H1 (cell line): ENCODE measurements around the gene TACR2. TPM values are rescaled to one million over a fixed set of nuclear protein-coding genes. Genes with fewer than 3 reads are reported as not detected.

ENCODE experiments used
- CTCF ChIA-PET: fragments of 300-600 bp; sonication (Branson Sonifier 250); formaldehyde crosslinking; loops from one replicate; lab custom pipeline; 2021; ENCODE audit not compliant: partially characterized antibody; lab: Charles Lee
- POLR2A ChIA-PET: fragments of 300-600 bp; sonication (Branson Sonifier 250); formaldehyde crosslinking; loops from one replicate; lab custom pipeline; 2021; ENCODE audit warnings: inconsistent platforms; ENCODE audit not compliant: partially characterized antibody; lab: Charles Lee
- DNase-seq, 2 experiments: peaks; one replicate each; pipeline versions ENCODE4 v3.0.0 to v3.0.0-alpha.2; 2010 to 2022; ENCODE audit warnings: low spot score in 2 of 2, low read depth in 1 of 2, mixed read lengths in 1 of 2
- FAIRE-seq: peaks from 2 replicates; lab custom pipeline; 2011; peaks lifted over from hg19 to GRCh38; lab: Jason Lieb, UNC
- H2AFZ ChIP-seq: 2 replicates; pipeline ENCODE4 v1.8.1; 2012; ENCODE audit warnings: low read length, inconsistent platforms
- H2AK5ac ChIP-seq: 2 replicates; pipeline ENCODE4 v1.6.1; 2013; ENCODE audit warnings: low read depth, low read length
- H2BK120ac ChIP-seq: replicated peaks from 2 replicates; pipeline ENCODE3; 2013; ENCODE audit warnings: low read depth, low read length, inconsistent platforms
- H2BK12ac ChIP-seq: 2 replicates; pipeline ENCODE4 v1.6.1; 2013; ENCODE audit warnings: low read depth, low read length
- H2BK15ac ChIP-seq: 2 replicates; pipeline ENCODE4 v1.6.1; 2013; ENCODE audit warnings: low read length
- H2BK20ac ChIP-seq: 2 replicates; pipeline ENCODE4 v1.6.1; 2013; ENCODE audit warnings: low read length
- H2BK5ac ChIP-seq: 2 replicates; pipeline ENCODE4 v1.6.1; 2013; ENCODE audit warnings: low read depth, low read length
- H3K14ac ChIP-seq: 2 replicates; pipeline ENCODE4 v1.6.1; 2013; ENCODE audit warnings: inconsistent platforms; ENCODE audit not compliant: insufficient read length
- H3K18ac ChIP-seq: 2 replicates; pipeline ENCODE4 v1.6.1; 2013; ENCODE audit warnings: low read length; ENCODE audit errors: extremely low read depth
- H3K23ac ChIP-seq: 2 replicates; pipeline ENCODE4 v1.6.1; 2013; ENCODE audit warnings: inconsistent platforms; ENCODE audit not compliant: insufficient read length
- H3K23me2 ChIP-seq: 2 replicates; pipeline ENCODE4 v1.6.1; 2013; ENCODE audit warnings: low read depth, low read length
- H3K27ac ChIP-seq: 2 replicates; pipeline ENCODE4 v1.6.1; 2011; ENCODE audit warnings: low read depth, low read length, inconsistent platforms
- H3K27me3 ChIP-seq, 4 experiments: replicated peaks in 1 of 4; 1 replicate in 1 of 4; 2 replicates in 3 of 4; pipeline versions ENCODE4 v1.6.1 to v1.8.1; 2011 to 2013; ENCODE audit warnings: low read length in 3 of 4, mild to moderate bottlenecking in 3 of 4, inconsistent platforms in 2 of 4, mixed read lengths in 2 of 4, moderate library complexity in 1 of 4; ENCODE audit not compliant: control insufficient read depth in 3 of 4, insufficient read depth in 3 of 4; ENCODE audit errors: extremely low read depth in 1 of 4
- H3K36me3 ChIP-seq, 4 experiments: 2 replicates each; pipeline versions ENCODE4 v1.6.1 to v1.8.1; 2011 to 2013; ENCODE audit warnings: mild to moderate bottlenecking in 4 of 4, low read length in 3 of 4, moderate library complexity in 2 of 4, control low read depth in 1 of 4, inconsistent platforms in 1 of 4; ENCODE audit not compliant: insufficient read depth in 4 of 4, control insufficient read depth in 2 of 4
- H3K4ac ChIP-seq: replicated peaks from 2 replicates; pipeline ENCODE3; 2013; ENCODE audit warnings: low read length, low read depth, mixed read lengths, inconsistent platforms; ENCODE audit not compliant: insufficient read length
- H3K4me1 ChIP-seq, 4 experiments: replicated peaks in 1 of 4; 1 replicate in 1 of 4; 2 replicates in 3 of 4; pipeline versions ENCODE4 v1.6.1 to v1.8.1; 2011 to 2013; ENCODE audit warnings: low read length in 3 of 4, inconsistent platforms in 2 of 4, mixed read lengths in 1 of 4; ENCODE audit not compliant: insufficient read depth in 4 of 4, control insufficient read depth in 3 of 4
- H3K4me2 ChIP-seq, 2 experiments: 2 replicates each; pipeline versions ENCODE4 v1.6.1 to v1.8.1; 2011 to 2013; ENCODE audit warnings: low read depth in 2 of 2, low read length in 2 of 2, control low read depth in 1 of 2, inconsistent platforms in 1 of 2, mild to moderate bottlenecking in 1 of 2; ENCODE audit not compliant: insufficient read depth in 1 of 2
- H3K4me3 ChIP-seq, 4 experiments: fragments of 200-600, 300-600 bp in 1 of 4; sonication (generic), shearing (Covaris generic), sonication (Bioruptor Twin) in 1 of 4; 2 replicates each; pipeline versions ENCODE4 v1.5.1 to v1.8.1; 2011 to 2016; ENCODE audit warnings: low read length in 4 of 4, low read depth in 3 of 4, control low read depth in 2 of 4, inconsistent platforms in 2 of 4, mild to moderate bottlenecking in 2 of 4, mixed read lengths in 1 of 4, moderate library complexity in 1 of 4; ENCODE audit not compliant: insufficient read depth in 2 of 4; ENCODE audit errors: extremely low read depth in 1 of 4
- H3K56ac ChIP-seq: replicated peaks from 2 replicates; pipeline ENCODE3; 2013; ENCODE audit warnings: low read depth, mild to moderate bottlenecking, mixed read lengths, low read length, inconsistent platforms; ENCODE audit not compliant: insufficient read length
- H3K79me1 ChIP-seq: 2 replicates; pipeline ENCODE4 v1.6.1; 2013; ENCODE audit warnings: low read depth, low read length, control low read depth
- H3K79me2 ChIP-seq, 2 experiments: 2 replicates each; pipeline versions ENCODE4 v1.6.1 to v1.8.1; 2012 to 2013; ENCODE audit warnings: low read length in 2 of 2, mild to moderate bottlenecking in 2 of 2, inconsistent platforms in 1 of 2; ENCODE audit not compliant: insufficient read depth in 2 of 2, control insufficient read depth in 1 of 2
- H3K9ac ChIP-seq, 4 experiments: replicated peaks in 1 of 4; 1 replicate in 1 of 4; 2 replicates in 3 of 4; pipeline versions ENCODE4 v1.6.1 to v1.8.1; 2011 to 2013; ENCODE audit warnings: low read depth in 3 of 4, low read length in 3 of 4, control low read depth in 2 of 4, mild to moderate bottlenecking in 2 of 4, moderate library complexity in 2 of 4, inconsistent platforms in 1 of 4; ENCODE audit errors: extremely low read depth in 1 of 4
- H3K9me3 ChIP-seq, 2 experiments: 2 replicates each; pipeline versions ENCODE4 v1.6.1 to v1.8.1; 2012 to 2013; ENCODE audit warnings: mild to moderate bottlenecking in 2 of 2, moderate library complexity in 2 of 2, control low read depth in 1 of 2, inconsistent platforms in 1 of 2, low read depth in 1 of 2, low read length in 1 of 2, mixed read lengths in 1 of 2; ENCODE audit not compliant: insufficient read depth in 2 of 2
- H4K20me1 ChIP-seq, 2 experiments: replicated peaks in 1 of 2; 2 replicates each; pipeline versions ENCODE3 to v1.8.1; 2011 to 2013; ENCODE audit warnings: inconsistent platforms in 2 of 2, low read length in 2 of 2, mild to moderate bottlenecking in 1 of 2; ENCODE audit not compliant: insufficient read depth in 2 of 2, control insufficient read depth in 1 of 2
- H4K5ac ChIP-seq: 2 replicates; pipeline ENCODE4 v1.6.1; 2013; ENCODE audit warnings: low read length, low read depth, mixed read lengths, inconsistent platforms; ENCODE audit not compliant: insufficient read length
- H4K8ac ChIP-seq: 2 replicates; pipeline ENCODE4 v1.8.0; 2013; ENCODE audit warnings: mild to moderate bottlenecking, moderate library complexity, low read length, inconsistent platforms; ENCODE audit not compliant: insufficient read depth; ENCODE audit errors: extremely low read depth
- H4K91ac ChIP-seq: replicated peaks from 2 replicates; pipeline ENCODE3; 2013; ENCODE audit warnings: low read length, mixed read lengths, inconsistent platforms; ENCODE audit not compliant: insufficient read length
- BACH1 ChIP-seq: IDR thresholded peaks from 2 replicates; pipeline ENCODE4 v1.6.1; 2012; ENCODE audit warnings: low read length, improper control_type of control experiment
- FOSL1 ChIP-seq: IDR thresholded peaks from 2 replicates; pipeline ENCODE4 v1.6.1; 2011; ENCODE audit warnings: mild to moderate bottlenecking, low read depth, low read length, moderate library complexity; ENCODE audit not compliant: insufficient read depth
- JUN ChIP-seq: IDR thresholded peaks from 2 replicates; pipeline ENCODE4 v1.6.1; 2011; ENCODE audit warnings: low read depth, mild to moderate bottlenecking, improper control_type of control experiment, low read length
- JUND ChIP-seq: IDR thresholded peaks from 2 replicates; pipeline ENCODE4 v1.6.1; 2011; ENCODE audit warnings: mild to moderate bottlenecking, improper control_type of control experiment, low read length
- NANOG ChIP-seq: IDR thresholded peaks from 2 replicates; pipeline ENCODE4 v1.6.1; 2011; ENCODE audit warnings: low read length, low read depth, mild to moderate bottlenecking, inconsistent platforms; ENCODE audit not compliant: insufficient read depth, poor library complexity, severe bottlenecking
- POLR2A ChIP-seq, 2 experiments: IDR thresholded peaks; 1 replicate in 1 of 2; 2 replicates in 1 of 2; pipeline ENCODE4 v1.6.1; 2011; ENCODE audit warnings: low read depth in 2 of 2, low read length in 2 of 2, mild to moderate bottlenecking in 2 of 2; ENCODE audit errors: control extremely low read depth in 1 of 2
- POLR2AphosphoS5 ChIP-seq: IDR thresholded peaks from 2 replicates; pipeline ENCODE4 v1.6.1; 2011; ENCODE audit warnings: low read depth, low read length
- SIRT6 ChIP-seq: IDR thresholded peaks from one replicate; pipeline ENCODE4 v1.7.1; 2012; ENCODE audit warnings: low read length, inconsistent platforms
- SRF ChIP-seq: IDR thresholded peaks from 2 replicates; pipeline ENCODE4 v1.6.1; 2011; ENCODE audit warnings: mild to moderate bottlenecking, low read depth, low read length, moderate library complexity
- WGBS, 2 experiments: shearing (Covaris generic) in 1 of 2; methylation state at CpG; one replicate each; pipeline versions ENCODE4 v1.1.6 to v1.1.7; 2013 to 2015; ENCODE audit warnings: low lambda C conversion rate in 2 of 2, mixed read lengths in 2 of 2, inconsistent platforms in 1 of 2, low coverage in 1 of 2, missing lambda C conversion rate in 1 of 2; ENCODE audit not compliant: insufficient replicate concordance in 2 of 2, insufficient coverage in 1 of 2, insufficient read length in 1 of 2; ENCODE audit errors: extremely low coverage in 1 of 2, missing lambda C conversion rate in 1 of 2; 5-methylcytosine and 5-hydroxymethylcytosine counted together
- polyA plus RNA-seq, 7 experiments: library from polyadenylated mRNA; depleted of rRNA in 3 of 7; stranded (reverse) in 5 of 7; unstranded in 2 of 7; fragments of >200 nt in 5 of 7; fragments of 200-250 nt in 2 of 7; gene quantifications; 1 replicate in 5 of 7; 2 replicates in 1 of 7; 4 replicates in 1 of 7; pipeline versions ENCODE4 v1.2.1 to v1.2.3, GENCODE V29; 2011 to 2013; ENCODE audit warnings: missing spikeins in 2 of 7, mixed read lengths in 2 of 7
- total RNA-seq: library from RNA; stranded (reverse); fragmentation: NEBNext Ultra II Directional; extraction: Animal tissue kit (Norgen Biotek cat#: 25700); gene quantifications from 2 replicates; pipeline ENCODE4 v1.2.1, GENCODE V29; 2021
- TF ChIP-seq, protein P1 (sequence below), 3 experiments: IDR thresholded peaks; 1 replicate in 2 of 3; 2 replicates in 1 of 3; pipeline versions ENCODE4 v1.5.1 to v1.6.1; 2011; ENCODE audit warnings: low read length in 3 of 3, mild to moderate bottlenecking in 3 of 3, inconsistent platforms in 2 of 3, low read depth in 1 of 3, moderate library complexity in 1 of 3; ENCODE audit not compliant: insufficient read depth in 1 of 3; ENCODE audit errors: control extremely low read depth in 1 of 3
- TF ChIP-seq, protein P2 (sequence below): IDR thresholded peaks from 2 replicates; pipeline ENCODE4 v1.6.1; 2012; ENCODE audit warnings: low read length, inconsistent platforms

TACR2 gene
- total and polyA plus RNA-seq, 2 of the 8 experiments (the other 6 are each of a cell fraction or from before 2014, with no cell fraction given): 0.06 TPM; not detected in 1

DNA sequence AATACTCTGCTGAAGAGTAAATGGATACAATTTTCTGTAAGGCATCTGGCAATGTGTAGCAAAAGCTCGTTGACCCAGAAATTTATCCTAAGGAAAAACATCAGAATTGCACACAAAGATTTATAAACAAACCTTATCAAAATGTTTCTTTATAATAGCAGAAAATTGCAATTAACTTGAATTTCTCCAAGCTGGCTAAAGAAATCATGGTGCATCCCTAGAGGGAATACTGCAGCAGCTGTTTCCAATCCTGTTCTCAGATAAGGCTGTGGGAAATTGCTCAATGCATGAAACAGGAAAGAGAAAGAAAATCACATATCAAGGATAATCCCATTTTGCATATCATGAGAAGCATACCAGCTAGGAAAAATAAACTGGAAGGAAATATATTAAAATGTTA is 18.7 kb downstream of the TACR2 start:
- no peaks in the 10 kb centered on the region for H3K9me3 ChIP-seq
- H2AFZ ChIP-seq: no peak overlapping the region
- no peak for FAIRE-seq
- H3K27ac ChIP-seq: no peak overlapping the region
- H3K9ac ChIP-seq: no peak overlapping the region
- H3K79me1 ChIP-seq: 0 out of 2 replicates have a peak, but pooled peaks cover 2% of the 10 kb centered on the region
- WGBS, 2 experiments: 91% methylated on average over 1 of the region's 1 CpG; no CpG with 5 or more reads in 1 of the 2 experiments
- no peak for DNase-seq
- H2BK15ac ChIP-seq: no peak overlapping the region
- H2BK120ac ChIP-seq: no peak overlapping the region
- H4K5ac ChIP-seq: no peak overlapping the region
- ChIA-PET CTCF (interaction anchor here (0.9 to 3.0 kb wide), 8 partner anchors 9 to 162 kb away, joined by 3 to 20 read pairs (median 4); partner anchors contain the start of gene HK1), POLR2A (no interaction called here)
- H3K4me3 ChIP-seq: no peak overlapping the region
- H3K4ac ChIP-seq: no peak overlapping the region
- no peak overlapping the region for H2BK12ac ChIP-seq
- H3K36me3 ChIP-seq: peaks cover 12 to 52% (median 32%) of the 10 kb centered on the region in 4 experiments
- H3K23ac ChIP-seq: no peak overlapping the region
- no peak overlapping the region for H3K4me2 ChIP-seq
- H3K23me2 ChIP-seq: no peaks in the 10 kb centered on the region
- no peak overlapping the region for H4K91ac ChIP-seq
- H3K79me2 ChIP-seq: no peaks in the 10 kb centered on the region
- H2BK20ac ChIP-seq: no peak overlapping the region
- no peak overlapping the region for H3K14ac ChIP-seq
- H2BK5ac ChIP-seq: no peak overlapping the region
- no peak overlapping the region for H4K8ac ChIP-seq
- peaks cover 0 to 6% of the 10 kb centered on the region in 2 experiments for H4K20me1 ChIP-seq
- no peaks in the 10 kb centered on the region for H3K27me3 ChIP-seq
- no peak overlapping the region for H3K18ac ChIP-seq
- H2AK5ac ChIP-seq: no peak overlapping the region
- H3K56ac ChIP-seq: no peak overlapping the region
- H3K4me1 ChIP-seq: no peaks in the 10 kb centered on the region; a peak in 1 of 7 replicates
- TF ChIP-seq FOSL1 (no peak), JUND (no peak), JUN (no peak), POLR2A (IDR thresholded peaks at IDR 0.05; ENCODE audit: control extremely low read depth in 1 of 2, low read depth in 2 of 2, low read length in 2 of 2) (no peak), POLR2AphosphoS5 (no peak), NANOG (no peak), BACH1 (no peak), SIRT6 (no peak), SRF (no peak)
- TF ChIP-seq, protein P1, sequence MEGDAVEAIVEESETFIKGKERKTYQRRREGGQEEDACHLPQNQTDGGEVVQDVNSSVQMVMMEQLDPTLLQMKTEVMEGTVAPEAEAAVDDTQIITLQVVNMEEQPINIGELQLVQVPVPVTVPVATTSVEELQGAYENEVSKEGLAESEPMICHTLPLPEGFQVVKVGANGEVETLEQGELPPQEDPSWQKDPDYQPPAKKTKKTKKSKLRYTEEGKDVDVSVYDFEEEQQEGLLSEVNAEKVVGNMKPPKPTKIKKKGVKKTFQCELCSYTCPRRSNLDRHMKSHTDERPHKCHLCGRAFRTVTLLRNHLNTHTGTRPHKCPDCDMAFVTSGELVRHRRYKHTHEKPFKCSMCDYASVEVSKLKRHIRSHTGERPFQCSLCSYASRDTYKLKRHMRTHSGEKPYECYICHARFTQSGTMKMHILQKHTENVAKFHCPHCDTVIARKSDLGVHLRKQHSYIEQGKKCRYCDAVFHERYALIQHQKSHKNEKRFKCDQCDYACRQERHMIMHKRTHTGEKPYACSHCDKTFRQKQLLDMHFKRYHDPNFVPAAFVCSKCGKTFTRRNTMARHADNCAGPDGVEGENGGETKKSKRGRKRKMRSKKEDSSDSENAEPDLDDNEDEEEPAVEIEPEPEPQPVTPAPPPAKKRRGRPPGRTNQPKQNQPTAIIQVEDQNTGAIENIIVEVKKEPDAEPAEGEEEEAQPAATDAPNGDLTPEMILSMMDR (IDR thresholded peaks at IDR 0.05; ENCODE audit: control extremely low read depth in 1 of 3, insufficient read depth in 1 of 3, low read depth in 1 of 3, low read length in 3 of 3): no peak
- TF ChIP-seq, protein P2, sequence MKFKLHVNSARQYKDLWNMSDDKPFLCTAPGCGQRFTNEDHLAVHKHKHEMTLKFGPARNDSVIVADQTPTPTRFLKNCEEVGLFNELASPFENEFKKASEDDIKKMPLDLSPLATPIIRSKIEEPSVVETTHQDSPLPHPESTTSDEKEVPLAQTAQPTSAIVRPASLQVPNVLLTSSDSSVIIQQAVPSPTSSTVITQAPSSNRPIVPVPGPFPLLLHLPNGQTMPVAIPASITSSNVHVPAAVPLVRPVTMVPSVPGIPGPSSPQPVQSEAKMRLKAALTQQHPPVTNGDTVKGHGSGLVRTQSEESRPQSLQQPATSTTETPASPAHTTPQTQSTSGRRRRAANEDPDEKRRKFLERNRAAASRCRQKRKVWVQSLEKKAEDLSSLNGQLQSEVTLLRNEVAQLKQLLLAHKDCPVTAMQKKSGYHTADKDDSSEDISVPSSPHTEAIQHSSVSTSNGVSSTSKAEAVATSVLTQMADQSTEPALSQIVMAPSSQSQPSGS: no peak
